GM20000 (cell line): ENCODE data around the gene SLC25A31.
A peak's percentile ranks its signal among the peaks of the same experiment; 100 is the strongest.

Experiments
- DNase-seq: peaks from one replicate; pipeline ENCODE4 v3.0.0; 2012; ENCODE audit warnings: low spot score
- CTCF ChIP-seq: IDR thresholded peaks from 2 replicates; pipeline ENCODE4 v1.5.1; 2012; ENCODE audit warnings: mild to moderate bottlenecking, control low read depth; ENCODE audit errors: extremely low read depth, missing control alignments

The SLC25A31 gene

GRCh38 chr4:127783026-127783769, 53.0 kb downstream of the SLC25A31 start:
- TF ChIP-seq CTCF, result no peak
- peak; percentile 50 for DNase-seq

GRCh38 chr4:127783955-127784770, 54.0 kb downstream of the SLC25A31 start:
- TF ChIP-seq CTCF, result no peak

GRCh38 chr4:127788517-127788916, 58.3 kb downstream of the SLC25A31 start:
- TF ChIP-seq CTCF, result no peak
- DNase-seq, result no peak

More at GRCh38 chr4:127783955-127784770, 54.0 kb downstream of the SLC25A31 start:
- DNase-seq, result no peak

GRCh38 chr4:127791391-127791790, 61.2 kb downstream of the SLC25A31 start:
- no peak for TF ChIP-seq CTCF
- DNase-seq, result no peak

- no peak for TF ChIP-seq CTCF
- DNase-seq, result no peak
These were observed 63.3 kb downstream of the SLC25A31 start for GRCh38 chr4:127793528-127793927.

- no peak for TF ChIP-seq CTCF
- no peak for DNase-seq
These were observed 69.5 kb downstream of the SLC25A31 start for GRCh38 chr4:127799711-127800110.

GRCh38 chr4:127809173-127809800, 79.1 kb downstream of the SLC25A31 start:
- TF ChIP-seq CTCF, result no peak

More at GRCh38 chr4:127809173-127809800, 79.1 kb downstream of the SLC25A31 start:
- no peak for DNase-seq
